HG03175 (cell line): Measurements from ENCODE around the gene CAMSAP1.

Experiments used
- ATAC-seq: cut with Tn5 transposase; IDR thresholded peaks from one replicate; pipeline ENCODE4 v1.9.1; 2021; ENCODE audit warnings: mild to moderate bottlenecking, moderate library complexity; ENCODE audit not compliant: unreplicated experiment

CAMSAP1 gene

GRCh38 chr9:135941288-135941995 is 34.1 kb upstream of the CAMSAP1 start:
- ATAC-seq, result no peak

- no peak for ATAC-seq
These were observed 32.3 kb upstream of the CAMSAP1 start for GRCh38 chr9:135939351-135940265.

- ATAC-seq, result no peak
These were observed 30.5 kb upstream of the CAMSAP1 start for GRCh38 chr9:135937521-135938489.

- no peak for ATAC-seq
These were observed 25.8 kb upstream of the CAMSAP1 start for GRCh38 chr9:135933114-135933513.

GRCh38 chr9:135932656-135933055 is 25.3 kb upstream of the CAMSAP1 start:
- no peak for ATAC-seq

- no peak for ATAC-seq
These were observed 24.0 kb upstream of the CAMSAP1 start for GRCh38 chr9:135931349-135931820.

GRCh38 chr9:135930446-135931345 is 23.4 kb upstream of the CAMSAP1 start:
- ATAC-seq, result no peak

GRCh38 chr9:135929656-135930445 is 22.5 kb upstream of the CAMSAP1 start:
- ATAC-seq, result no peak

- no peak for ATAC-seq
These were observed 21.6 kb upstream of the CAMSAP1 start for GRCh38 chr9:135928731-135929655.

GRCh38 chr9:135928074-135928730 is 20.9 kb upstream of the CAMSAP1 start:
- no peak for ATAC-seq

- ATAC-seq, result no peak
These were observed 20.1 kb upstream of the CAMSAP1 start for GRCh38 chr9:135927195-135928013.

- ATAC-seq, result no peak
These were observed 19.3 kb upstream of the CAMSAP1 start for GRCh38 chr9:135926402-135927194.

- ATAC-seq, result no peak
These were observed 18.3 kb upstream of the CAMSAP1 start for GRCh38 chr9:135925496-135926133.

GRCh38 chr9:135924628-135925338 is 17.4 kb upstream of the CAMSAP1 start:
- no peak for ATAC-seq

GRCh38 chr9:135923508-135923907 is 16.2 kb upstream of the CAMSAP1 start:
- ATAC-seq, result no peak
